ENCODE measurements around the gene FLT3LG. TPM values are rescaled to one million over a fixed set of nuclear protein-coding genes. Genes with fewer than 3 reads are reported as not detected.

The FLT3LG gene
- total and polyA plus RNA-seq, 2 of the 8 experiments (the other 6 are each of a cell fraction or from before 2014, with no cell fraction given), result 1.6 to 3.2 TPM

DNA sequence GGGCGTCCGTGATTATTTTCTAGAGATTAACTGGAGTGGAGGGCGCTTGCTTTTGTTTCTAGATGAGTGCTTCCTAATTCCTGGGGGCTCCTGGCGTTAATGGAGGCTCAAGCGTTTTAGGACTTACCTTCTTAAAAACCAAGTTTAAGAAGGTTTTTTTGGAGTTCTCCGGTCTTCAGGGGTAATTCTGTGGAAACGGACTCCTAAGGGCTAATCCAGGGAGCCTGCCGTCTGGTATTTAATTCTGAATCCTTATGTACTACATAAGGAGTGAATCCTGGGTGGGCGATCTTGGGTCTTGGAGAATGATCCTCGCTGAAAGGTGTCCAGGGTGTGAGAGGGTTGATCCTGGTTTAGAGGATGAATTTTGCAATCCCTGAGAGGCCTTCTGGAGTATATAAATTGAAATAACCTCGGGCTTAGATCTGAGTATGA lies 22.6 kb downstream of the FLT3LG start:
- Histone ChIP-seq H2BK15ac (ENCODE audit: low read length) (no peak overlapping the region), H3K18ac (ENCODE audit: extremely low read depth, low read length) (peak overlapping the region; percentile 25; the same call in 1 of the 2 replicates), H3K14ac (ENCODE audit: insufficient read length) (no peak overlapping the region), H4K91ac (replicated peaks; ENCODE audit: insufficient read length, low read length) (peak overlapping the region; percentile 45), H2BK120ac (replicated peaks; ENCODE audit: low read depth, low read length) (no peak overlapping the region), H2BK20ac (ENCODE audit: low read length) (no peak overlapping the region), H3K27ac (ENCODE audit: low read depth, low read length) (peak overlapping the region; percentile 85), H3K4me3 (ENCODE audit: extremely low read depth in 1 of 4, insufficient read depth in 2 of 4, low read depth in 3 of 4, low read length in 4 of 4) (peak overlapping the region; percentile 91 to 99 (median 98)), H3K79me2 (ENCODE audit: control insufficient read depth in 1 of 2, insufficient read depth in 2 of 2, low read length in 2 of 2) (peaks cover 0 to 22% of the 10 kb centered on the region in 2 experiments; a peak in 2 of 4 replicates), H3K4me2 (ENCODE audit: insufficient read depth in 1 of 2, low read depth in 2 of 2, low read length in 2 of 2) (peak overlapping the region; percentile 95 to 97), H4K8ac (ENCODE audit: extremely low read depth, insufficient read depth, low read length) (peak overlapping the region; percentile 82), H4K5ac (ENCODE audit: insufficient read length, low read depth, low read length) (peak overlapping the region; percentile 1), H2BK5ac (ENCODE audit: low read depth, low read length) (peak overlapping the region; percentile 9; the same call in 1 of the 2 replicates), H3K79me1 (ENCODE audit: low read depth, low read length) (peaks cover 11% of the 10 kb centered on the region), H3K36me3 (ENCODE audit: control insufficient read depth in 2 of 4, insufficient read depth in 4 of 4, low read length in 3 of 4) (peaks cover 19 to 47% (median 32%) of the 10 kb centered on the region in 4 experiments), H3K4ac (replicated peaks; ENCODE audit: insufficient read length, low read depth, low read length) (peak overlapping the region; percentile 15), H3K9me3 (ENCODE audit: insufficient read depth in 2 of 2, low read depth in 1 of 2, low read length in 1 of 2) (no peaks in the 10 kb centered on the region), H2AFZ (ENCODE audit: low read length) (no peak overlapping the region), H3K4me1 (replicated peaks in 1 of 4; ENCODE audit: control insufficient read depth in 3 of 4, insufficient read depth in 4 of 4, low read length in 3 of 4) (peaks cover 0 to 32% (median 23%) of the 10 kb centered on the region in 4 experiments; a peak in 6 of 7 replicates), H2AK5ac (ENCODE audit: low read depth, low read length) (no peak overlapping the region), H4K20me1 (replicated peaks in 1 of 2; ENCODE audit: control insufficient read depth in 1 of 2, insufficient read depth in 2 of 2, low read length in 2 of 2) (peaks cover 15 to 18% of the 10 kb centered on the region in 2 experiments), H3K27me3 (replicated peaks in 1 of 4; ENCODE audit: control insufficient read depth in 3 of 4, extremely low read depth in 1 of 4, insufficient read depth in 3 of 4, low read length in 3 of 4) (no peaks in the 10 kb centered on the region), H3K9ac (replicated peaks in 1 of 4; ENCODE audit: extremely low read depth in 1 of 4, low read depth in 3 of 4, low read length in 3 of 4) (peak overlapping the region; percentile 94 to 97 (median 96)), H3K56ac (replicated peaks; ENCODE audit: insufficient read length, low read depth, low read length) (peak overlapping the region; percentile 72), H2BK12ac (ENCODE audit: low read depth, low read length) (no peak overlapping the region), H3K23me2 (ENCODE audit: low read depth, low read length) (peaks cover 9% of the 10 kb centered on the region; the same call in 1 of the 2 replicates), H3K23ac (ENCODE audit: insufficient read length) (no peak overlapping the region)
- CTCF ChIA-PET (ENCODE audit: partially characterized antibody), result interaction anchor here (0.9 to 3.8 kb wide), 3 partner anchors 20 to 73 kb away, joined by 3 to 16 read pairs (median 3); no protein-coding TSS in a partner anchor
- POLR2A ChIA-PET (ENCODE audit: partially characterized antibody), result interaction anchor here (0.9 to 10.8 kb wide), 25 partner anchors 13 to 190 kb away, joined by 3 to 138 read pairs (median 5); partner anchors contain the start of genes ALDH16A1, FLT3LG, NOSIP and PIH1D1
- DNase-seq (ENCODE audit: low read depth in 1 of 2, low spot score in 2 of 2) (no peak), FAIRE-seq (no peak)
- WGBS, 2 experiments (ENCODE audit: extremely low coverage in 1 of 2, insufficient coverage in 1 of 2, insufficient read length in 1 of 2, insufficient replicate concordance in 2 of 2, low coverage in 1 of 2, low lambda C conversion rate in 2 of 2, missing lambda C conversion rate in 1 of 2), result 1% methylated on average over 11 of the region's 11 CpGs; no CpG with 5 or more reads in 1 of the 2 experiments
- TF ChIP-seq FOSL1 (IDR thresholded peaks at IDR 0.05; ENCODE audit: insufficient read depth, low read depth, low read length) (no peak), POLR2A (IDR thresholded peaks at IDR 0.05; ENCODE audit: control extremely low read depth in 1 of 2, low read depth in 2 of 2, low read length in 2 of 2) (peak in 1 of 2 experiments; percentile 31; a peak in 1 of 3 replicates)

All from H1 (cell line).